ENCODE results near the gene HEBP1. TPM values are rescaled to one million over a fixed set of nuclear protein-coding genes. Genes with fewer than 3 reads are reported as not detected.

Gene HEBP1
- total RNA-seq, 1 experiment from 2014 or later: 6.4 TPM

- in situ Hi-C loops (cut with HindIII; ENCODE audit: low pct_unique_long_range_greater_than_20kb, low sequenced_read_pairs): no loop called here
- DNase-seq (ENCODE audit: low read depth): no peak
Measured at GRCh38 chr12:12997734-12998133, 2.3 kb downstream of the HEBP1 start.

- in situ Hi-C loops (cut with HindIII; ENCODE audit: low pct_unique_long_range_greater_than_20kb, low sequenced_read_pairs): no loop called here
- DNase-seq (ENCODE audit: low read depth): no peak
Measured at GRCh38 chr12:12997156-12997555, 2.9 kb downstream of the HEBP1 start.

DNA sequence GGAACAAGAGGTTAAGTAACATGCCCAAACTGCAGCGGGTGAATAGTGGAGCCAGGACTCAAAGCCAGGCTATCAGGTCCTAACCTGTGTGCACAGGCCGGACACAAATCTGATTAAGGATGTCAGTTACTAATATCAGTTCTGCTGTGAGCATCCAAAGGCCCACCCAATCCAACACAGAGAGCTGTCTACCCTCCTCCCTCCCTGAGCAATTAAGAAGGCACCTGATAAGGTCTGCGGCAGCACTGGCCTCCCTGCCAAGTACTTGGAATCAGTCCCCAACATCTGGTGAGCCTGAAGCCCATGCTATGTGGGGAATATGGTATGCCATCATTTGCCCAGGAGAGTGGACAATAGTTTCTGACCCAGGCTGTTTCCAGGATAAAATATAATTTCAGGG lies 3.9 kb downstream of the HEBP1 start:
- DNase-seq (ENCODE audit: low read depth): no peak
- in situ Hi-C loops (cut with HindIII; ENCODE audit: low pct_unique_long_range_greater_than_20kb, low sequenced_read_pairs): no loop called here

- DNase-seq (ENCODE audit: low read depth): no peak
- in situ Hi-C loops (cut with HindIII; ENCODE audit: low pct_unique_long_range_greater_than_20kb, low sequenced_read_pairs): no loop called here
Measured at GRCh38 chr12:12995088-12995487, 5.0 kb downstream of the HEBP1 start.

DNA sequence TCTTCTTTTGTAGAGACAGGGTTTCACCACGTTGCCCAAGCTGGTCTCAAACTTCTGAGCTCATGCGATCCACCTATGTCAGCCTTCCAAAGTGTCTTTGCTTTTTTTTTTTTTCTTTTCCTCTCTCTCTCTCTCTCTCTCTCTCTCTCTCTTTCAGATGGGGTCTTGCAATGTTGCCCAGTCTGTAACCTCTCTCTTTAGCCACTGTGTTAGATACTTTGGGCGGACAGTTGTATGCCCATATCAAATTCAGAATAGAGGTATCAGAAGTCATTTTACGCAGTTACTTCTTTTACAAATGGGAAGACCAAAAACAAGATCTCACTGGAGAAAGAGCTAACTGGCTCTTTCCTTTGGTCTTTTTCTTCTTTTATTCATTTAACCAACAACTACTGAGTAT lies 6.7 kb downstream of the HEBP1 start:
- no peak for DNase-seq (ENCODE audit: low read depth)
- in situ Hi-C loops (cut with HindIII; ENCODE audit: low pct_unique_long_range_greater_than_20kb, low sequenced_read_pairs): no loop called here

DNA sequence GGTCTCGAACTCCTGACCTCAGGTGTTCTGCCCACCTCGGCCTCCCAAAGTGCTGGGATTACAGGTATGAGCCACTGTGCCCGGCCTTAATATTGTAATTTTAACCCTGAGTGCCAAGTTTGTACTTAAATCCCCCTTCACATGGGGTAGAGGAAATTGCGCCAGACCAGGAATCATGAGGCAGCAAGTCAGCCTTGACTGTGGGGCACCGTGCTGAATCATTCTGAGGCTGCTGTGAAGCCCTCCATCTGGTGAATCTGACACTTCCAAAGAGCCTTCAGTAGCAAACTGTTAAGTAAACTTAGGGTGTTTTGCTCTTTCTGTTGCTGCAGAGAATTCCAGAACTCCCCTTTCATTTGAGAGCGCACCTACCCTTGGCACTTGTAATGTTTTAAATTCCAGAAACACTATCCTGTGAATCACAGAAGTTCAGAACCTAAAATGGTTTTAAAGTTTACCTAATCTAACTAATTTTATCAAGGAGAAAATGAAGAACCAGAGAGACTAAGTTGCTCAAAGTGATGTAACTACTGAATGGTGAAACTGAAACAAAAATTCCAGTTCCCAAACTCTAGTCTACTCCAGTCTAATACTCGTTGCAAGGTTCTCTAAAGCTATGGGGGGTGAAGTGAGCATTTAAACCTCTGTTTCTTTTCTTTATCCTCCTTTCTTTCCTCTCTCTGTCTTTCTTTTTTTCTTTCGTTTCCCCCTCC lies 7.5 kb downstream of the HEBP1 start:
- in situ Hi-C loops (cut with HindIII; ENCODE audit: low pct_unique_long_range_greater_than_20kb, low sequenced_read_pairs): no loop called here

DNA sequence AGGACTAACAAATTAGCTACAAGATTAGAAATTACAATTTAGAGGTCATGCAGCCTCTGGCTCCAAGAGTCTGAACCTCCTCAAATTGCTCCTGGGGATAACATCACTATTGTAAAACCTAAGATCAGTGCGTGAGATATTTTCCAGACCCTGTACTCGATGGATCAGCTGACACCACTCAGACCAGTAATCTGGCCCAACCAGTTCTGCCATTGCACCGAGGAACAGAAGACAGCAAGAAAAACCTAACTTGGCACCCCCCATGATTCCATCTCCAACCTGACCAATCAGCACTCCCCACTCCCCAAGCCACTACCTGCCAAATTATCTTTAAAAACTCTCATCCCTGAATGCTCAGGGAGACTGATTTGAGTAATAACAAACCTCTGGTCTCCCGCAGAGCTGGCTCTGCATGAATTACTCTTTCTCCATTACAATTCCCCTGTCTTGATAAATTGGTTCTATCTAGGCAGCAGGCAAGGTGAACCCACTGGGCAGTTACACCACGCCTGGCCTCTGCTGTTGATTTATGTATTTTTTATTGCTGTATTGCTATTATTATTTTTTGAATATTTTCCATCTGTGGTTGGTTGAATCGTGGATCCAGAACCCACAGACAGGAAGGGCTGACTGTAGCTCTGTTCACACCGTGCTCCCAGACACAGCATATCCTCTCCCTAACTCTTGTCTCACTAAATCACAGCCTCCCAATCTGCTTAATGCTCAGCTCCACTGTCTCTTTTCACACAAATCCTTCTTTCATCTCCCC lies 9.2 kb downstream of the HEBP1 start:
- no peak for DNase-seq (ENCODE audit: low read depth)
- in situ Hi-C loops (cut with HindIII; ENCODE audit: low pct_unique_long_range_greater_than_20kb, low sequenced_read_pairs): no loop called here

More for the DNA sequence above, 7.5 kb downstream of the HEBP1 start:
- DNase-seq (ENCODE audit: low read depth): peak; percentile 74

DNA sequence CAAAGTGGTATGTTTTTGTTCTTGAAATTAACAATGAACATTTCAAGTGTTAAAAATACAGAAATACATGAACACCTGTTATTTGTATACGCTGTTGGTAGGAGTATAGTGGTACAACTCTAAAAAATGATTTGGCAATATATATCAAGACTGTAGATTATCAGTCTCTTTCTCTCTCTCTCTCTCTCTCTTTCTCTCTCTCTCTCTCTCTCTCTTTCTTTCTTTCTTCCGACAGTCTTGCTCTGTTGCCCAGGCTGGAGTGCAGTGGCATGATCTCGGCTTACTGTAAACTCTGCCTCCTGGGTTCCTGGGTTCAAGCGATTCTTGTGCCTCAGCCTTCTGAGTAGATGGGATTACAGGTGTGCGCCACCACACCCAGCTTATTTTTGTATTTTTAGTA lies 12.6 kb downstream of the HEBP1 start:
- in situ Hi-C loops (cut with HindIII; ENCODE audit: low pct_unique_long_range_greater_than_20kb, low sequenced_read_pairs): no loop called here
- no peak for DNase-seq (ENCODE audit: low read depth)

GRCh38 chr12:12986775-12987331 lies 13.2 kb downstream of the HEBP1 start:
- in situ Hi-C loops (cut with HindIII; ENCODE audit: low pct_unique_long_range_greater_than_20kb, low sequenced_read_pairs): no loop called here
- no peak for DNase-seq (ENCODE audit: low read depth)

- in situ Hi-C loops (cut with HindIII; ENCODE audit: low pct_unique_long_range_greater_than_20kb, low sequenced_read_pairs): no loop called here
Measured at GRCh38 chr12:12985817-12986408, 14.2 kb downstream of the HEBP1 start.

GRCh38 chr12:12984149-12984548 lies 15.9 kb downstream of the HEBP1 start:
- no peak for DNase-seq (ENCODE audit: low read depth)
- in situ Hi-C loops (cut with HindIII; ENCODE audit: low pct_unique_long_range_greater_than_20kb, low sequenced_read_pairs): no loop called here

More at GRCh38 chr12:12985817-12986408, 14.2 kb downstream of the HEBP1 start:
- no peak for DNase-seq (ENCODE audit: low read depth)

DNA sequence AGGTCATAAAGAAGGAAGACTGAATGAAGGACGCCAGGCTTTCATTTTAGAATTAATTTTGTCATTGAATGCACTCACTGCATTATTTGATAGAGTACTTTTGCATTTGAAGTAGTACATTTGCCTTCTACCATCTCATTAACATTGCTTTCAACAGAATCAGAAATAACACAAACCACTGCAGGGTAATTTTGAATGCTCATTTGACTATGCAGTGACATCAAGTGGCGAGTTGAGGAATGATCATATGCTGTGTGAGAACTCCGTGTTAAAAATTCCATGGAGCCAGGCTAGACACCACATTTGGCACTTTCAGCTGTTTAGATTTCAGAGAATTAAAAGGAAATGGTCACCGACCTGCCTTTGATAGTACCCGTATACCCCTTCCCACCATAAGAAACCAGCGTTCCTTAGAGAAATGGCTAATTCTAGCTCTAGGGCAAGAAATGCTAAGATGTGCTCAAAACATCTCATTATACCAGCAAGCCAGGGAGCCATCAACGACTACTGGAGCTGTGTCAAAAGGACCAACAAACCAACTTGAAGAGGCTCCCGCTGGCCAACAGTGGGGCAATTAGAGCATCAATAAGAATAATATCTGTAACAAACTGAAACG lies 16.5 kb downstream of the HEBP1 start:
- in situ Hi-C loops (cut with HindIII; ENCODE audit: low pct_unique_long_range_greater_than_20kb, low sequenced_read_pairs): no loop called here

GRCh38 chr12:12982331-12982730 lies 17.7 kb downstream of the HEBP1 start:
- DNase-seq (ENCODE audit: low read depth): no peak
- in situ Hi-C loops (cut with HindIII; ENCODE audit: low pct_unique_long_range_greater_than_20kb, low sequenced_read_pairs): no loop called here

More for the DNA sequence above, 16.5 kb downstream of the HEBP1 start:
- DNase-seq (ENCODE audit: low read depth): peak; percentile 56

GRCh38 chr12:12979731-12980259 lies 20.3 kb downstream of the HEBP1 start:
- in situ Hi-C loops (cut with HindIII; ENCODE audit: low pct_unique_long_range_greater_than_20kb, low sequenced_read_pairs): no loop called here
- peak; percentile 98 for DNase-seq (ENCODE audit: low read depth)

GRCh38 chr12:12979126-12979525 lies 20.9 kb downstream of the HEBP1 start:
- in situ Hi-C loops (cut with HindIII; ENCODE audit: low pct_unique_long_range_greater_than_20kb, low sequenced_read_pairs): no loop called here
- no peak for DNase-seq (ENCODE audit: low read depth)

- in situ Hi-C loops (cut with HindIII; ENCODE audit: low pct_unique_long_range_greater_than_20kb, low sequenced_read_pairs): no loop called here
- no peak for DNase-seq (ENCODE audit: low read depth)
Measured at GRCh38 chr12:12977231-12977630, 22.8 kb downstream of the HEBP1 start.

- in situ Hi-C loops (cut with HindIII; ENCODE audit: low pct_unique_long_range_greater_than_20kb, low sequenced_read_pairs): no loop called here
- DNase-seq (ENCODE audit: low read depth): peak; percentile 74
Measured at GRCh38 chr12:12976366-12976765, 23.7 kb downstream of the HEBP1 start.

DNA sequence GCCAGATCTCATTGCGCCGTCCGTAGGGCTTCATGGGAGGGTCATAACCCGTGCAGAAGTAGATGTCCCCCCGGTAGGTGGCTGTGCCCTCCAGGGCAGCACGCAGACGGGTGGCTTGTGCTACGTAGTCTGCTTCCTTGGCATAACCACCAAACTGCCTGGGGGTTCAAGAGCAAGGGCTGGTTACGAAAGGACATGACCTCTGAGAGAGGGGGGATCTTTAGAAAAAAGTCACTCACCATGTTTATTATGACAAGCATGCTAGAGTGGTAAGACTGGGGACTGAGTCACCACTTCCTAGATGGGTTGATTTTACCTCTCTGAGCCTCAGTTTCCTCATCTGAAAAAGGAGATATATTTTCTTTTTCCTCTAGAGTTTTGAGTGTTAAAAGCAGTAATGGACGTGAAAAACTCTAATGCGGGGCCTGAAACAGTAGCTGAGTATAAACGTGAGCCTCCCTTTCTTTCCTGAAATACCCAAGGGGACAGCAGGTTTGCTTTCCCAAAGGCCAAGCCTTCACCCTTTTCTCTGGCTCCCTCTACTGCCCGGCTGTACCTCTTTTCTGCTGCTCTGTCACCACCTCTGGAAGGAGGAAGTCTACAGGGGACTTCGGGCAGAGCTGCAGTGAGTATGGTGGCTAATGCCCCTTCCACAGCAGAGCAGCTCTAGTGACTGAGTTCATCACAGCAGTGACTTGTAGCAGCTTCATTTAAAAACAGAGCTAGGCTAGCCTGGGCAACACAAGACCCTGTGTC lies 24.6 kb downstream of the HEBP1 start:
- in situ Hi-C loops (cut with HindIII; ENCODE audit: low pct_unique_long_range_greater_than_20kb, low sequenced_read_pairs): no loop called here
- peak; percentile 74 for DNase-seq (ENCODE audit: low read depth)

All from Caki2 (cell line).